IMR-90 (cell line): ENCODE measurements around the gene CPSF2.

ENCODE experiments used
- CTCF ChIP-seq: conservative IDR thresholded peaks from 2 replicates; pipeline ENCODE4 v1.5.1; 2012; ENCODE audit warnings: mild to moderate bottlenecking, low read depth, low read length, improper control_type of control experiment
- MAFK ChIP-seq: IDR thresholded peaks from 2 replicates; pipeline ENCODE4 v1.6.1; 2012; ENCODE audit warnings: low read depth, low read length, improper control_type of control experiment
- RAD21 ChIP-seq: IDR thresholded peaks from 2 replicates; pipeline ENCODE4 v1.6.1; 2012; ENCODE audit warnings: low read length, improper control_type of control experiment

GRCh38 chr14:92106143-92106926 lies 15.4 kb upstream of the CPSF2 start, which contains the start of gene ATXN3:
- TF ChIP-seq MAFK (no peak), RAD21 (peak; percentile 48), CTCF (peak; percentile 93)
